Measurements from ENCODE around the gene LCN6. TPM values are rescaled to one million over a fixed set of nuclear protein-coding genes. Genes with fewer than 3 reads are reported as not detected.

Gene LCN6
- total and polyA plus RNA-seq, 2 of the 13 experiments (the other 11 are each of a cell fraction or from before 2014, with no cell fraction given): not detected

GRCh38 chr9:136697821-136698526, 50.4 kb downstream of the LCN6 start (continued):
- TF ChIP-seq ZNF33A (CRISPR knock-in tag; IDR thresholded peaks at IDR 0.05; ENCODE audit: borderline replicate concordance) (no peak), ZNF142 (CRISPR knock-in tag; IDR thresholded peaks at IDR 0.05) (no peak), BCL6 (CRISPR knock-in tag; IDR thresholded peaks at IDR 0.05) (peak; percentile 99), NKX3-1 (CRISPR knock-in tag; IDR thresholded peaks at IDR 0.05) (peak; percentile 70), ZNF557 (CRISPR knock-in tag; IDR thresholded peaks at IDR 0.05) (no peak), ZMYM2 (CRISPR knock-in tag; IDR thresholded peaks at IDR 0.05) (no peak), RAD21 (CRISPR knock-in tag; IDR thresholded peaks at IDR 0.05) (no peak), ZNF546 (CRISPR knock-in tag; conservative IDR thresholded peaks at IDR 0.05) (no peak), STAG1 (CRISPR knock-in tag; IDR thresholded peaks at IDR 0.05) (no peak; the same call in 1 of the 2 replicates), NR2F6 (IDR thresholded peaks at IDR 0.05) (peak; percentile 90), NR2F6 (CRISPR knock-in tag; IDR thresholded peaks at IDR 0.05) (peak; percentile 85), ARNT (IDR thresholded peaks at IDR 0.05) (no peak), CEBPB (IDR thresholded peaks at IDR 0.05; ENCODE audit: borderline replicate concordance, low read depth, low read length) (0 out of 2 replicates have a peak, but pooled peaks have one; percentile 40), ZZZ3 (CRISPR knock-in tag; IDR thresholded peaks at IDR 0.05; ENCODE audit: borderline replicate concordance) (no peak), MYNN (CRISPR knock-in tag; IDR thresholded peaks at IDR 0.05; ENCODE audit: low read depth) (no peak), RFXANK (CRISPR knock-in tag; IDR thresholded peaks at IDR 0.05) (no peak), ZNF672 (CRISPR knock-in tag; IDR thresholded peaks at IDR 0.05) (no peak), HNRNPUL1 (IDR thresholded peaks at IDR 0.05; ENCODE audit: low read depth, low read length) (no peak), SMARCE1 (IDR thresholded peaks at IDR 0.05; ENCODE audit: borderline replicate concordance) (no peak), SAFB2 (CRISPR knock-in tag; IDR thresholded peaks at IDR 0.05; ENCODE audit: borderline replicate concordance, low read depth) (no peak), ZNF614 (CRISPR knock-in tag; IDR thresholded peaks at IDR 0.05; ENCODE audit: borderline replicate concordance) (no peak)
- TF ChIP-seq, protein P1, sequence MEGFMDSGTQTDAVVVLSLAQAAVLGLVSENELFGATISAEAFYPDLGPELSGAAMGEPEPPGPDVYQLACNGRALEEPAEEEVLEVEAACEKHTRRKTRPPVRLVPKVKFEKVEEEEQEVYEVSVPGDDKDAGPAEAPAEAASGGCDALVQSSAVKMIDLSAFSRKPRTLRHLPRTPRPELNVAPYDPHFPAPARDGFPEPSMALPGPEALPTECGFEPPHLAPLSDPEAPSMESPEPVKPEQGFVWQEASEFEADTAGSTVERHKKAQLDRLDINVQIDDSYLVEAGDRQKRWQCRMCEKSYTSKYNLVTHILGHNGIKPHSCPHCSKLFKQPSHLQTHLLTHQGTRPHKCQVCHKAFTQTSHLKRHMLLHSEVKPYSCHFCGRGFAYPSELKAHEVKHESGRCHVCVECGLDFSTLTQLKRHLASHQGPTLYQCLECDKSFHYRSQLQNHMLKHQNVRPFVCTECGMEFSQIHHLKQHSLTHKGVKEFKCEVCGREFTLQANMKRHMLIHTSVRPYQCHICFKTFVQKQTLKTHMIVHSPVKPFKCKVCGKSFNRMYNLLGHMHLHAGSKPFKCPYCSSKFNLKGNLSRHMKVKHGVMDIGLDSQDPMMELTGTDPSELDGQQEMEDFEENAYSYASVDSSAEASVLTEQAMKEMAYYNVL (CRISPR knock-in tag; IDR thresholded peaks at IDR 0.05; ENCODE audit: borderline replicate concordance): no peak
- TF ChIP-seq, protein P2, sequence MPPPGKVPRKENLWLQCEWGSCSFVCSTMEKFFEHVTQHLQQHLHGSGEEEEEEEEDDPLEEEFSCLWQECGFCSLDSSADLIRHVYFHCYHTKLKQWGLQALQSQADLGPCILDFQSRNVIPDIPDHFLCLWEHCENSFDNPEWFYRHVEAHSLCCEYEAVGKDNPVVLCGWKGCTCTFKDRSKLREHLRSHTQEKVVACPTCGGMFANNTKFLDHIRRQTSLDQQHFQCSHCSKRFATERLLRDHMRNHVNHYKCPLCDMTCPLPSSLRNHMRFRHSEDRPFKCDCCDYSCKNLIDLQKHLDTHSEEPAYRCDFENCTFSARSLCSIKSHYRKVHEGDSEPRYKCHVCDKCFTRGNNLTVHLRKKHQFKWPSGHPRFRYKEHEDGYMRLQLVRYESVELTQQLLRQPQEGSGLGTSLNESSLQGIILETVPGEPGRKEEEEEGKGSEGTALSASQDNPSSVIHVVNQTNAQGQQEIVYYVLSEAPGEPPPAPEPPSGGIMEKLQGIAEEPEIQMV (CRISPR knock-in tag; IDR thresholded peaks at IDR 0.05; ENCODE audit: low read depth): no peak
